Effector memory CD4-positive, alpha-beta T cell (primary cell): Measurements from ENCODE around the gene TMEM121.

Experiments
- DNase-seq, 3 donors: peaks; one replicate each; pipeline ENCODE4 v3.0.0-alpha.2; 2020
- H3K27ac ChIP-seq: 2 replicates; pipeline ENCODE4 v1.7.0; 2013; ENCODE audit warnings: mild to moderate bottlenecking, low read length, moderate library complexity; ENCODE audit not compliant: insufficient read depth, poor library complexity, severe bottlenecking
- H3K27me3 ChIP-seq: replicated peaks from 2 replicates; pipeline ENCODE4 v1.7.0; 2013; ENCODE audit warnings: mild to moderate bottlenecking, low read length; ENCODE audit not compliant: insufficient read depth, control insufficient read depth, poor library complexity, severe bottlenecking
- H3K36me3 ChIP-seq: 2 replicates; pipeline ENCODE4 v1.7.0; 2013; ENCODE audit warnings: mild to moderate bottlenecking, low read length, moderate library complexity; ENCODE audit not compliant: control insufficient read depth, insufficient read depth
- H3K4me1 ChIP-seq: 2 replicates; pipeline ENCODE4 v1.7.0; 2013; ENCODE audit warnings: low read length, mild to moderate bottlenecking; ENCODE audit not compliant: control insufficient read depth, insufficient read depth, poor library complexity, severe bottlenecking
- H3K4me3 ChIP-seq: 2 replicates; pipeline ENCODE4 v1.7.0; 2013; ENCODE audit warnings: low read length, low read depth, mild to moderate bottlenecking; ENCODE audit not compliant: insufficient read depth, poor library complexity, severe bottlenecking
- H3K9me3 ChIP-seq: 2 replicates; pipeline ENCODE4 v1.7.0; 2013; ENCODE audit warnings: mild to moderate bottlenecking, low read length, moderate library complexity; ENCODE audit not compliant: control insufficient read depth

Gene TMEM121

GRCh38 chr14:105529319-105529568 lies 2.9 kb downstream of the TMEM121 start:
- DNase-seq = no peak
- Histone ChIP-seq H3K4me1 (peaks cover 37% of the 10 kb centered on the region), H3K36me3 (no peaks in the 10 kb centered on the region), H3K4me3 (peak overlapping the region; percentile 54), H3K9me3 (no peaks in the 10 kb centered on the region), H3K27ac (peak overlapping the region; percentile 37), H3K27me3 (peaks cover 2% of the 10 kb centered on the region)

- H3K4me3 ChIP-seq = peak overlapping the region; percentile 54
- peak overlapping the region; percentile 37 for H3K27ac ChIP-seq
- H3K36me3 ChIP-seq = no peaks in the 10 kb centered on the region
- H3K4me1 ChIP-seq = peaks cover 37% of the 10 kb centered on the region
- H3K27me3 ChIP-seq = peaks cover 2% of the 10 kb centered on the region
- H3K9me3 ChIP-seq = no peaks in the 10 kb centered on the region
- no peak for DNase-seq
These were observed 3.3 kb downstream of the TMEM121 start for GRCh38 chr14:105529569-105530284.

GRCh38 chr14:105530285-105531087 lies 4.1 kb downstream of the TMEM121 start:
- DNase-seq = no peak
- Histone ChIP-seq H3K27me3 (peaks cover 2% of the 10 kb centered on the region), H3K4me3 (peak overlapping the region; percentile 16), H3K4me1 (peaks cover 37% of the 10 kb centered on the region), H3K36me3 (no peaks in the 10 kb centered on the region), H3K9me3 (no peaks in the 10 kb centered on the region), H3K27ac (peak overlapping the region; percentile 7)

GRCh38 chr14:105531088-105531893 lies 4.9 kb downstream of the TMEM121 start:
- Histone ChIP-seq H3K27ac (no peak overlapping the region), H3K9me3 (no peaks in the 10 kb centered on the region), H3K4me3 (no peak overlapping the region), H3K36me3 (no peaks in the 10 kb centered on the region), H3K4me1 (peaks cover 33% of the 10 kb centered on the region), H3K27me3 (peaks cover 2% of the 10 kb centered on the region)
- DNase-seq = no peak

GRCh38 chr14:105531894-105532623 lies 5.7 kb downstream of the TMEM121 start:
- no peaks in the 10 kb centered on the region for H3K27me3 ChIP-seq

GRCh38 chr14:105532735-105533141 lies 6.4 kb downstream of the TMEM121 start:
- Histone ChIP-seq H3K9me3 (no peaks in the 10 kb centered on the region), H3K27ac (no peak overlapping the region), H3K27me3 (no peaks in the 10 kb centered on the region), H3K4me1 (peaks cover 22% of the 10 kb centered on the region), H3K36me3 (no peaks in the 10 kb centered on the region), H3K4me3 (no peak overlapping the region)
- DNase-seq = no peak

More at GRCh38 chr14:105531894-105532623, 5.7 kb downstream of the TMEM121 start:
- Histone ChIP-seq H3K9me3 (no peaks in the 10 kb centered on the region), H3K36me3 (no peaks in the 10 kb centered on the region), H3K27ac (no peak overlapping the region), H3K4me1 (peaks cover 29% of the 10 kb centered on the region), H3K4me3 (no peak overlapping the region)
- DNase-seq = no peak

- Histone ChIP-seq H3K27ac (no peak overlapping the region), H3K4me1 (peaks cover 18% of the 10 kb centered on the region), H3K27me3 (no peaks in the 10 kb centered on the region), H3K9me3 (no peaks in the 10 kb centered on the region), H3K36me3 (no peaks in the 10 kb centered on the region), H3K4me3 (no peak overlapping the region)
- DNase-seq = no peak
These were observed 7.0 kb downstream of the TMEM121 start for GRCh38 chr14:105533391-105533790.

GRCh38 chr14:105533811-105534498 lies 7.6 kb downstream of the TMEM121 start:
- no peak for DNase-seq
- no peak overlapping the region for H3K4me3 ChIP-seq
- no peak overlapping the region for H3K27ac ChIP-seq
- no peaks in the 10 kb centered on the region for H3K27me3 ChIP-seq
- peaks cover 14% of the 10 kb centered on the region for H3K4me1 ChIP-seq
- no peaks in the 10 kb centered on the region for H3K36me3 ChIP-seq
- no peaks in the 10 kb centered on the region for H3K9me3 ChIP-seq

GRCh38 chr14:105534586-105534985 lies 8.2 kb downstream of the TMEM121 start:
- H3K4me3 ChIP-seq = no peak overlapping the region
- H3K36me3 ChIP-seq = no peaks in the 10 kb centered on the region
- H3K27ac ChIP-seq = no peak overlapping the region
- H3K9me3 ChIP-seq = no peaks in the 10 kb centered on the region
- peaks cover 9% of the 10 kb centered on the region for H3K4me1 ChIP-seq
- no peaks in the 10 kb centered on the region for H3K27me3 ChIP-seq
- DNase-seq = no peak
